K562 (cell line): ENCODE measurements around the gene PDF. TPM values are rescaled to one million over a fixed set of nuclear protein-coding genes. Genes with fewer than 3 reads are reported as not detected.

Experiments used
- ATAC-seq: fragments of 200-7000 bp; cut with Tn5 transposase; 3 replicates; pipeline ENCODE4 v1.9.1; 2020; ENCODE audit warnings: moderate library complexity
- BruUV-seq: library from RNA; stranded (reverse); fragments of 400-500 nt; replicated peaks from 2 replicates; lab custom pipeline; 2021; lab: Mats Ljungman, UMichigan
- CTCF ChIA-PET: fragments of 300-600 bp; formaldehyde crosslinking; extraction: SDS; loops from one replicate; lab custom pipeline; 2021; ENCODE audit warnings: low intra/inter-chr PET ratio; lab: Yijun Ruan, JAX
- POLR2A ChIA-PET: fragments of 300-600, 350-650 bp; sonication (Branson Sonifier 250); formaldehyde crosslinking; extraction: SDS; loops from one replicate; lab custom pipeline; 2021; ENCODE audit warnings: antibody characterized with exemption, inconsistent platforms; lab: Yijun Ruan, JAX
- DNase-seq, 4 experiments: peaks; one replicate each; pipeline versions ENCODE4 v3.0.0 to v3.0.0-alpha.2; 2011 to 2018; ENCODE audit warnings: low spot score in 3 of 4, mixed read lengths in 3 of 4; ENCODE audit errors: extremely low read depth in 1 of 4
- FAIRE-seq: peaks from 2 replicates; lab custom pipeline; 2011; peaks lifted over from hg19 to GRCh38; lab: Jason Lieb, UNC
- H2AFZ ChIP-seq: 2 replicates; pipeline ENCODE4 v1.6.0; 2011; ENCODE audit warnings: low read depth, low read length, control low read depth, inconsistent platforms
- H3K27ac ChIP-seq: fragments of 200-600 bp; 3 replicates; pipeline ENCODE4 v1.8.0; 2011; ENCODE audit warnings: low read depth, mild to moderate bottlenecking, control low read depth, inconsistent platforms, low read length, moderate library complexity, mixed read lengths; ENCODE audit errors: extremely low read depth
- H3K27me3 ChIP-seq, 2 experiments: fragments of 300-600 bp in 1 of 2; 2 replicates in 1 of 2; 3 replicates in 1 of 2; pipeline versions ENCODE4 v1.6.0 to v1.8.0; 2011; ENCODE audit warnings: inconsistent platforms in 2 of 2, low read length in 2 of 2, mild to moderate bottlenecking in 1 of 2, mixed read lengths in 1 of 2, moderate library complexity in 1 of 2; ENCODE audit not compliant: control insufficient read depth in 2 of 2, insufficient read depth in 2 of 2
- H3K36me3 ChIP-seq: fragments of 300-600 bp; 3 replicates; pipeline ENCODE4 v1.8.0; 2011; ENCODE audit warnings: mild to moderate bottlenecking, low read length, inconsistent platforms; ENCODE audit not compliant: control insufficient read depth, insufficient read depth
- H3K4me1 ChIP-seq, 2 experiments: fragments of 200-600 bp in 1 of 2; replicated peaks in 1 of 2; 2 replicates in 1 of 2; 3 replicates in 1 of 2; pipeline versions ENCODE4 v1.5.1 to v1.8.0; 2011; ENCODE audit warnings: inconsistent platforms in 2 of 2, low read length in 2 of 2, mild to moderate bottlenecking in 1 of 2, mixed read lengths in 1 of 2, moderate library complexity in 1 of 2; ENCODE audit not compliant: control insufficient read depth in 2 of 2, insufficient read depth in 2 of 2
- H3K4me2 ChIP-seq: 2 replicates; pipeline ENCODE4 v1.6.1; 2011; ENCODE audit warnings: low read length, control low read depth, inconsistent platforms, mixed read lengths; ENCODE audit not compliant: insufficient read depth
- H3K4me3 ChIP-seq: fragments of 200-600 bp; sonication (generic), shearing (Covaris generic); 2 replicates; pipeline ENCODE4 v1.5.1; 2016; ENCODE audit warnings: control low read depth, inconsistent platforms
- H3K79me2 ChIP-seq: fragments of 200-600 bp; 3 replicates; pipeline ENCODE4 v1.8.0; 2011; ENCODE audit warnings: low read length, inconsistent platforms; ENCODE audit not compliant: control insufficient read depth, insufficient read depth
- H3K9ac ChIP-seq, 2 experiments: 2 replicates each; pipeline versions ENCODE4 v1.6.0 to v1.6.1; 2011; ENCODE audit warnings: low read depth in 2 of 2, low read length in 2 of 2, control low read depth in 1 of 2, inconsistent platforms in 1 of 2, mild to moderate bottlenecking in 1 of 2, mixed read lengths in 1 of 2; ENCODE audit not compliant: insufficient read depth in 1 of 2
- H3K9me1 ChIP-seq: one replicate; pipeline ENCODE4 v1.6.0; 2011; ENCODE audit warnings: inconsistent platforms, mild to moderate bottlenecking, low read length, moderate library complexity; ENCODE audit not compliant: control insufficient read depth, insufficient read depth
- H3K9me3 ChIP-seq: replicated peaks from 2 replicates; pipeline ENCODE4 v1.5.1; 2011; ENCODE audit warnings: low read depth, low read length, inconsistent platforms; ENCODE audit not compliant: control insufficient read depth, insufficient read depth
- H4K20me1 ChIP-seq: replicated peaks from 2 replicates; pipeline ENCODE4 v1.6.1; 2011; ENCODE audit warnings: low read length, inconsistent platforms, mixed read lengths; ENCODE audit not compliant: control insufficient read depth, insufficient read depth
- POLR2G ChIP-seq: fragments of 200-400 bp; formaldehyde crosslinking; IDR thresholded peaks from 2 replicates; pipeline ENCODE4 v1.6.1; 2017; ENCODE audit warnings: low read depth, mild to moderate bottlenecking, antibody characterized with exemption, low read length, moderate library complexity
- RBFOX2 ChIP-seq: fragments of 200-400 bp; formaldehyde crosslinking; IDR thresholded peaks from 2 replicates; pipeline ENCODE4 v1.6.1; 2017; ENCODE audit warnings: low read depth, mild to moderate bottlenecking, low read length, moderate library complexity
- WGBS: fragments of 100-300 bp; shearing (Covaris generic); methylation state at CpG from one replicate; pipeline ENCODE4 v1.1.6; 2016; ENCODE audit warnings: low coverage, mixed read lengths; ENCODE audit not compliant: insufficient coverage; ENCODE audit errors: missing lambda C conversion rate; 5-methylcytosine and 5-hydroxymethylcytosine counted together
- in situ Hi-C: fragments of 300-500 bp; cut with MboI; formaldehyde crosslinking; loops from 4 replicates; pipeline ENCODE4 v1.15.0; 2018; ENCODE audit warnings: inconsistent platforms, mixed read lengths
- intact Hi-C: fragments of 100-400 bp; cut with micrococcal nuclease; formaldehyde crosslinking; loops from 2 replicates; pipeline ENCODE4 v1.14.2; 2022
- polyA plus RNA-seq, 8 experiments: library from polyadenylated mRNA; depleted of rRNA in 4 of 8; stranded (reverse) in 5 of 8; unstranded in 3 of 8; fragments of >200 nt; fragmentation: Nextera tagmentation in 2 of 8; fragmentation: Illumina TruSeq in 1 of 8; extraction: Ambion mirVana in 2 of 8; extraction: Trizol in 1 of 8; gene quantifications; 2 replicates each; pipeline versions ENCODE4 v1.2.1 to v1.2.3, GENCODE V29; 2011 to 2014; ENCODE audit warnings: inconsistent platforms in 1 of 8, missing spikeins in 1 of 8
- total RNA-seq, 7 experiments: library from RNA; depleted of rRNA in 6 of 7; stranded (reverse); fragments of >200 nt in 6 of 7; fragmentation: Illumina TruSeq in 2 of 7; extraction: Trizol in 2 of 7; gene quantifications; 2 replicates each; pipeline versions ENCODE4 v1.2.1 to v1.2.3, GENCODE V29; 2011 to 2021; ENCODE audit warnings: low replicate concordance in 1 of 7
- TF ChIP-seq, protein P1 (sequence below): IDR thresholded peaks from 3 replicates; pipeline ENCODE4 v1.6.1; 2011; ENCODE audit warnings: borderline replicate concordance, mild to moderate bottlenecking; ENCODE audit not compliant: insufficient read length, insufficient read depth

PDF gene
- total and polyA plus RNA-seq, 9 of the 15 experiments (the other 6 are each of a cell fraction or from before 2014, with no cell fraction given): 0.15 to 72.4 (median 5.6) TPM

DNA sequence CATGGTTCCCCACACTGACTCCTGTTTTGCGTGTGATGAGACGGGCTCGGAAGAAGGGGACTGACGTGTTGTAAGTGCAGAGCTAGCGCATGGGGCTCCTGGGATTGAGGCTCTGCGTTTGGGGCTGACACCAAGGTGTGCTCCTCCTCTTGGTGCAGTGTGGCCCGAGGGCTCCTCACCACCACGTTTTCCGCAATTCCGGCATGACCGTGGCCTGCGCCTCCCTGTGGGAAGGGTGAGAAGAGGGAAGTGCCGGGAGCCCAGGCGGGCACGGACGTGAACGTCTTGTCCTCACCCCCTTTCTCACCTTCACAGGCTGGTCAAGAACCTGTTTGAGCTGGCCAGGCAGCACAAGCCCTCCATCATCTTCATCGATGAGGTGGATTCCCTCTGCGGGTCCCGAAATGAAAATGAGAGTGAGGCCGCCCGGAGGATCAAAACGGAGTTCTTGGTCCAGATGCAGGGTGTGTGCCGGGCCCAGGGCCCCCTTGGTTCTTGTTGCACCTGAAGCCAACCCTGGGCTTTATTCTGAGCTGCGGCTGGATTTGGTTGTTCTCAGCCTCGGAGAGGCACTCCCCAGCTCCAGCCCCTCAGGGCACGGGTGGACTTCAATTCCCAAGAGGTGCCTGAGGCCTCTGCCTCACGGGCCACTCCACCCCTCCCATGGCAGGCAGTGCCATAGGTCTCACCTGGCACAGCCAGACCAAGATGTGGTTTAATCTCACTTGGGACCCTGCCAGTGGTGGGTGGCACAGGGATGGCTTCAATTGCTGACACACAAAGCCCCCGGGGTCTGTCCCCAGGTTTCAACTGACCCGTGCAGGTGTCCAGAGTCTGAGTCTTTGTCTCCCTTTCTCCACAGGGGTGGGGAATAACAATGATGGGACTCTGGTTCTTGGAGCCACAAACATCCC is 10.3 kb downstream of the PDF start:
- intact Hi-C loops (no loop called here), in situ Hi-C loops (no loop called here)
- Histone ChIP-seq H3K9me3 (no peaks in the 10 kb centered on the region), H3K9me1 (no peaks in the 10 kb centered on the region), H3K27ac (no peak overlapping the region), H3K4me3 (no peak overlapping the region), H3K27me3 (no peaks in the 10 kb centered on the region), H3K9ac (peak overlapping the region in 1 of 2 experiments; percentile 32; a peak in 1 of 4 replicates), H3K4me1 (peaks cover 2 to 27% of the 10 kb centered on the region in 2 experiments; a peak in 4 of 5 replicates), H3K79me2 (peaks cover 39% of the 10 kb centered on the region), H3K36me3 (peaks cover 95% of the 10 kb centered on the region), H2AFZ (no peak overlapping the region), H3K4me2 (no peak overlapping the region), H4K20me1 (peaks cover 17% of the 10 kb centered on the region; the same call in 1 of the 2 replicates)
- no TSS peak for BruUV-seq
- TF ChIP-seq RBFOX2: peak; percentile 41
- peak; percentile 67 for TF ChIP-seq POLR2G
- TF ChIP-seq, protein P1, sequence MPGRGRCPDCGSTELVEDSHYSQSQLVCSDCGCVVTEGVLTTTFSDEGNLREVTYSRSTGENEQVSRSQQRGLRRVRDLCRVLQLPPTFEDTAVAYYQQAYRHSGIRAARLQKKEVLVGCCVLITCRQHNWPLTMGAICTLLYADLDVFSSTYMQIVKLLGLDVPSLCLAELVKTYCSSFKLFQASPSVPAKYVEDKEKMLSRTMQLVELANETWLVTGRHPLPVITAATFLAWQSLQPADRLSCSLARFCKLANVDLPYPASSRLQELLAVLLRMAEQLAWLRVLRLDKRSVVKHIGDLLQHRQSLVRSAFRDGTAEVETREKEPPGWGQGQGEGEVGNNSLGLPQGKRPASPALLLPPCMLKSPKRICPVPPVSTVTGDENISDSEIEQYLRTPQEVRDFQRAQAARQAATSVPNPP: no peak
- no peak for FAIRE-seq
- POLR2A ChIA-PET: interaction anchor here (1.0 kb wide), 1 partner anchor 9 kb away, joined by 4 read pairs; no protein-coding TSS in a partner anchor
- 93% methylated on average over 22 of the region's 30 CpGs for WGBS
- CTCF ChIA-PET: no interaction called here
- ATAC-seq: no peak
- DNase-seq: no peak
